ENCODE measurements around the gene TSPEAR. TPM values are rescaled to one million over a fixed set of nuclear protein-coding genes. Genes with fewer than 3 reads are reported as not detected.
A peak's percentile ranks its signal among the peaks of the same experiment; 100 is the strongest.

The TSPEAR gene
- 1.0 TPM for total RNA-seq

DNA sequence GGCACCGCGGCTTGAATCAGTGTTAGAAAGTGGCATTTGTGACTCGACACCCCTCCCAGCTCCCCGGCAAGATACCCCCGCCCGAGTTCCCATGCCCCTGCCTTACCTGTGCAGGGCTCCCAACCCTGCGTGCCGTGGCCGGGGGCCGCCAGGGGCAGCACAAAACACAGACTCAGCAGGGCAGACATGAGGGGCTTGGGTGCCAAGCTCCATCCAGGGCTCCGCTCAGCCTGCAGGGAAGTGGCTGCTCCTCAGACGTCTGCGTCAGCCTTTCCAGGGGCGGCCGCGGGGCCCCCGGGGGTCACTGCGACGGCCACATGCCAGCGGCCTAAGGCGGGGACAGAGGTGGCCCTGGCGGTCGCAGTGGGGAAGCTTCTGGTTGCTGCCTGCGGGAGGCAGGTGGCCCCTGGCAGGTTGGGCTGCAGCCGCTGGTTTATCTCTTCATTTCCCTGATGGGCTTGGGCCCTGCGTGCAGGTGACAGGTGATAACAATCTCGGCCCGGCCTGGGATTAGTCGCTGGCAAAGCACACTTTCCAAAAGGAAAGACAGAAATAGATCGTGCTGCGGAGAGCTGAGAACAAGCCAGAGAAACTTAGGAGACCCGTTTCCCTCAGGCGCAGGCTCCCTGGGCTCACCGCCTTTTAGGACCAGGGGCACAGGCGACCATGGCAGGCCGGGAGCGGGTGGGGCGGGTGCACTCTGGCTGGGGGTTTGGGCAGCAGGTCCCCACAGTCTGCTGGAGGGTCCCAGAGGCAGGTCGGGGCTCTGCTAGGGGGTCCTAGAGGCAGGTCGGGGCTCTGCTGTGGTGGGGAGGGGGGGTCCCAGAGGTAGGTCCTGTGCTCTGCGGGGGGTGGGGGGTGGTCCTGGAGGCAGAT, at the start of gene TSPEAR:
Gene TSPEAR (minus strand): TSS at position 246 of the 876 bp plus-strand sequence. CDS start 58 bp downstream, at position 188.
- DNase-seq: no peak

DNA sequence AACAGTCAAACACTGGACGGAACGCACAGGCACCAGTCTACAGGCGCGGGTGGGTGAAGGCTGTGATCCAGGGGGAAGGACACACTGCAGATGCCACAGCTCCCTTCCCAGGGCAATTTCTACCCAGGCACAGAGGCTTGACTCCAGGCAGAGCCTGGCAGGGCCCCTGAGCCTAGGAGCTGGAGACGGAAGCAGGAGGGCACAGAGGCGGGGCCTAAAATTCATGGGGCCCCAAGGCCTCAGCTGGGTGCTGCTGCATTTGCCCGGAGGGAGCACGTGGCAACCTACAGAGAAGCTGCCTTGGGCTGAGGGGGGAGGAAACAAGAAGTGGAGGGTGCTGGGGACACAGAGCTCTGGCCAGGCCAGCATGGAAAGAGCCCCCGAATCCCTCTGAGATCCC, 49.0 kb upstream of the TSPEAR start:
- no peak for DNase-seq

- no peak for DNase-seq
Observed at GRCh38 chr21:44759628-44760285, 48.4 kb upstream of the TSPEAR start.

DNA sequence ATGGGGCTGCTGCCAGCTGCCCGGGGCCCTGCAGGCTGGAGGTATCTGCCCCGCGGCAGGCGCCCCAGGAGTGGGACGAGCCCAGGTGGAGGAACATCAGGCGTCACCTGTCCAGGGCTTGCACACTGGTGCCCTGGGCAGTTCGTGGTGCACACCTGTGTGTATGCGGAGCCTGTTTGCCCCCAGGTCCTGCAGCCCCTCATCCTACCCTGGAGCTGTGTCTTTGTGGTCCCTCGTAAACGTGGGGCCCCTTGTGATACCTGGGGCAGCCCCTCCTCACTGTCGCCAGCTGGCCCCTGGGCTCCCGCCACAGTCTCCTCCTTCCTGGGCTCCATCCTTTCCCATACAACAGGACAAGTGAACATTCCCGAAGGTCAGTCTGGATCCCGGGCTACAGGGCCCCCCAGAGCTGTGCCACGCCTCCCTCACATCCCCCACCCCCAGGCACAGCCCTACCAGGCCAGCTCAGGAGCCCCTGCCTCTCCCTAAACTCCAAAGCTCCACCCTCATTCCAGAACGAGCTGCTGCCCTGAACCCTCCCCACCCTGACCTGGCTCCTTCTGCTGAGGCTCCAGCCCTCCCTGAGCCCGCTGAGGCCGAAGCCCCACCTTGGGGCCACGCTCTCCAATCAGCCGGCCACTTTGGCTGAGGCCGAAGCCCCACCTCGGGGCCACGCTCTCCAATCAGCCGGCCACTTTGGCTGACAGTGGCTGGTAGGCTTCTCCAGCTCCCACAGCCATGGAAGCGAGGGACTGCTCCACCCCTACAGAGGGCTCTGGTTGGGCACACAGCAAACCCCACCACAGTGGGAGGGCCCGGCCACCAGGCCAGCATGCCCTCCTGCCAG, 47.6 kb upstream of the TSPEAR start:
- no peak for DNase-seq

GRCh38 chr21:44758141-44758561, 46.8 kb upstream of the TSPEAR start:
- no peak for DNase-seq

- DNase-seq: no peak
Observed at GRCh38 chr21:44757731-44758130, 46.4 kb upstream of the TSPEAR start.

GRCh38 chr21:44756423-44757185, 45.2 kb upstream of the TSPEAR start:
- DNase-seq: no peak

- DNase-seq: no peak
Observed at GRCh38 chr21:44755227-44755626, 43.9 kb upstream of the TSPEAR start.

GRCh38 chr21:44753357-44753756, 42.0 kb upstream of the TSPEAR start:
- DNase-seq: no peak

GRCh38 chr21:44752671-44753235, 41.4 kb upstream of the TSPEAR start:
- DNase-seq: no peak

GRCh38 chr21:44751799-44752636, 40.6 kb upstream of the TSPEAR start:
- no peak for DNase-seq

DNA sequence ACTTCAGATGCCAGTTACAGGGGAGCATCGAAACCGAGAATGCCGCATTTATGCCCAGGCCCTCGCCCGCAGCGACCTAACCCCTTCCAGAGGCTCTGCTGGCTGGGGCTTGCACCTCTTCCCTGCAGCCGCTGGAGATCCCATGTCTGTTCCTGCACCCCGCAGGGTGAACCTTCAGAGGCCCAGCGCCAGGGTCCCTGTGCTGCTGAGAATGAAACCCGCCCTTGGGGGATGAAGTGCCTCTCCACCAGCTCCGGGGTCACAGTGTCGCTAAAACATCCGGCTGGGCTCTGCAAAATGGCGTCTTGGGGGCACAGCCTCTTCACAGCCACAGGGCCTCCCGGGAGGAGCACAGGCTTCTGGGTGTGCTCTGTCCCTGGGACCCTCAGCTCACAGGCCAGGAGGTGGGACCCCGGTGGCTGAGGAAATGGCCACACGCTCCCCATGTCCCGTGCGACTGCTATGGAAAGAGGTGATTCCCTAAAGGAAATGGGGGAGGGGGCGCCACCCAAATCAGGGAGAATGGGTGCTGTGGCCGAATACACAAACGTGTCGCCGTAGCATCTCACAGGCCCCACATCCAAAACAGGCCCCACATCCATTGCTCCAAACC, 39.9 kb upstream of the TSPEAR start:
- DNase-seq: no peak

DNA sequence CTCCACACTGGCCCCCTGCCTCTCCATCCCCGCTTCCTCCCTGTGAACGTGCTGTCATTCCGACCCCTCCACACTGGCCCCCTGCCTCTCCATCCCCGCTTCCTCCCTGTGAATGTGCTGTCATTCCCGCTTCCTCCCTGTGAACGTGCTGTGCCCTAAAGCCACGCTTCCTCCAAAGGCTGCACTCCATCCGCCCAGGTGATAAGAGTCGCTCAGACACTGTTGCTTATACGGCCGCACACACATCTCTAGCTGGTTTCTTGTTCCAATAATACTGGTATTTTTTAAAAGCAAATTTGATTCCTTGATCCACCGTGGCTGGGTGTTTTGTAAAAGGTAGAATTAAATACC, 39.3 kb upstream of the TSPEAR start:
- no peak for DNase-seq

DNA sequence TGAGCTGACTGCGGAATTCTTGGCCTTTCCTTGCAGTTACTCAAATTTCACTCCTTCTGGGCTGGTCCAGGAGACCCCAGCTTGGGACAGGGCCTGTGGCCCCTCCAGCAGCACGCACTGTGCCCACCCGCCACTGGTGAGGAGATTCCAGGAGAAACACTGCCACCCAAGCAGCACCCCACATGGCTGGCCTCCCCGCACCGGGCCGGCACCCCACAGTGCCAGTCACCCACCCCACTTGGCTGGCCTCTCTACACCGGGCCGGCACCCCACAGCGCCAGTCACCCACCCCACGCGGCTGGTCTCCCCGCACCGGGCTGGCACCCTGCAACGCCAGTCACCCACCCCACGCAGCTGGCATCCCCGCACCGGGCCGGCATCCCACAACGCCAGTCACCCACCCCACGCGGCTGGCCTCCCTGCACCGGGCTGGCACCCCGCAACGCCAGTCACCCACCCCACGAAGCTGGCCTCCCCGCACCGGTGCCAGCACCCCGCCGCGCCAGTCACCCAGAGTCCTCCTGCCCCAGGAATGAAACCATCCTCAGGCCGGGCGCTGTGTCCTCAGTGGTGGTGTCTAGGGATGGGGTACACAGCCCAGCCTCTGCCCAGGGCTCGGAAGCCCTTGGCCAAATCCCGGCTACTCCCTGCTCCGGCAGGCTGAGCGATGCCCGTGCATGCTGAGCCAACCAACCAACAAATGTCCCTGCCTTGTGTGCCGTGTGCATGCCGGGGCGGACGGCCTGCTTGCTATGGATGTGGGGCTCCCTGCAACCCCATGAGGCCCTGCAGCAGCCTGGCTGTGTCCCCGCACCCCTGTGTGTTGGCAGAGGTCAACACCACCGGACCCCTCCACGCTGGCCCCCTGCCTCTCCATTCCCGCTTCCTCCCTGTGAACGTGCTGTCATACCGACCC, 38.6 kb upstream of the TSPEAR start:
- DNase-seq: no peak

- no peak for DNase-seq
Observed at GRCh38 chr21:44749116-44749758, 37.9 kb upstream of the TSPEAR start.

DNA sequence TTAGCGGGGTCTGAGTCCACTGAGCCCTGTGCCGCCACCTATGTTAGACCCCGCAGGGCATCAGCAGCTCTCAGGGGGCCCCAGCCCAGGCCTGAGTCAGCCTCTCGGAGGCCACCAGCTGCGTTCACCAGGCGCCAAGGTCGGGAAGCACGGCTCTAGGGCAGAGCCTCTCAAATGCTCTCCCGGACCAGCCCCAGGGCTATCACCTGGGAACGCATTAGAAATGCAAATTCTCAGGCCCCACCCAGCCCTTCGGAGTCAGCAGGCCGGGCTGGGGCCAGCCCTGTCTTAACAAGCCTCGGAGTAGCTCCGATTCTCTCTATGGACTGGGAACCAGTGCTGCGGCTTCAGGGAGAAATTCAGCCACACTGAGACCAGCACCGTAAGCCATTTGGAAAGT, 37.2 kb upstream of the TSPEAR start:
- no peak for DNase-seq

- peak; percentile 30 for DNase-seq
Observed at GRCh38 chr21:44742418-44743153, 31.2 kb upstream of the TSPEAR start.

- DNase-seq: no peak
Observed at GRCh38 chr21:44741921-44742320, 30.5 kb upstream of the TSPEAR start.
